Vagina (tissue), 2 donors: ENCODE results near the gene MFSD6L.

Experiments used
- POLR2A ChIP-seq, 2 donors: fragments of 450-650 bp; IDR thresholded peaks; one replicate each; pipeline ENCODE4 v1.6.1; 2017; ENCODE audit warnings: antibody characterized with exemption in 2 of 2, mild to moderate bottlenecking in 2 of 2, moderate library complexity in 2 of 2
- POLR2AphosphoS5 ChIP-seq, 2 donors: sonication (generic); formaldehyde crosslinking; IDR thresholded peaks; one replicate each; pipeline ENCODE4 v1.9.0; 2017; ENCODE audit warnings: antibody characterized with exemption in 2 of 2, mild to moderate bottlenecking in 2 of 2, low read depth in 1 of 2; ENCODE audit not compliant: insufficient read depth in 1 of 2

- TF ChIP-seq POLR2A (IDR thresholded peaks at IDR 0.05) (no peak), POLR2AphosphoS5 (IDR thresholded peaks at IDR 0.05; ENCODE audit: insufficient read depth in 1 of 2, low read depth in 1 of 2) (no peak)
These were observed 17.4 kb downstream of the MFSD6L start for GRCh38 chr17:8781776-8782175.
